Naive B cell (primary cell): ENCODE measurements around the gene SGSM2. TPM values are rescaled to one million over a fixed set of nuclear protein-coding genes. Genes with fewer than 3 reads are reported as not detected.
A peak's percentile ranks its signal among the peaks of the same experiment; 100 is the strongest.

Experiments used
- ATAC-seq, 2 donors: fragments of 150-1000 bp; cut with Tn5 transposase; 2 replicates each; pipeline ENCODE4 v1.10.0; 2021; ENCODE audit warnings: low read depth in 2 of 2, mild to moderate bottlenecking in 2 of 2, moderate library complexity in 2 of 2
- DNase-seq: peaks from one replicate; pipeline ENCODE4 v3.0.0; 2022
- H3K27ac Mint-ChIP-seq, 6 donors: one replicate each; pipeline ENCODE4 v1.8.0; 2020 to 2022; ENCODE audit warnings: mild to moderate bottlenecking in 6 of 6, mixed read lengths in 6 of 6, moderate library complexity in 5 of 6, inconsistent platforms in 2 of 6
- H3K27me3 Mint-ChIP-seq, 3 donors: one replicate each; pipeline ENCODE4 v1.8.0; 2021 to 2022; ENCODE audit warnings: mixed read lengths in 3 of 3, mild to moderate bottlenecking in 1 of 3
- H3K36me3 Mint-ChIP-seq, 2 donors: one replicate each; pipeline ENCODE4 v1.8.0; 2020 to 2022; ENCODE audit warnings: mixed read lengths in 2 of 2, inconsistent platforms in 1 of 2, mild to moderate bottlenecking in 1 of 2
- H3K4me1 Mint-ChIP-seq, 3 donors: one replicate each; pipeline ENCODE4 v1.8.0; 2020 to 2022; ENCODE audit warnings: mixed read lengths in 3 of 3, inconsistent platforms in 1 of 3, mild to moderate bottlenecking in 1 of 3, moderate library complexity in 1 of 3
- H3K4me3 Mint-ChIP-seq, 8 donors: one replicate each; pipeline ENCODE4 v1.8.0; 2020 to 2022; ENCODE audit warnings: mild to moderate bottlenecking in 8 of 8, mixed read lengths in 8 of 8, moderate library complexity in 8 of 8, inconsistent platforms in 2 of 8
- H3K9me3 Mint-ChIP-seq, 7 donors: one replicate each; pipeline ENCODE4 v1.8.0; 2020 to 2022; ENCODE audit warnings: mixed read lengths in 7 of 7, mild to moderate bottlenecking in 5 of 7, inconsistent platforms in 2 of 7, moderate library complexity in 1 of 7
- polyA plus RNA-seq, 6 donors: library from polyadenylated mRNA; unstranded; fragments of 300-500 nt; fragmentation: Illumina TruSeq; gene quantifications; one replicate each; pipeline ENCODE4 v1.2.3, GENCODE V29; 2021; ENCODE audit warnings: low read depth in 6 of 6

Gene SGSM2
- polyA plus RNA-seq, 6 donors from 2014 or later = 2.8 to 14.3 (median 4.4) TPM

- DNase-seq (no peak), ATAC-seq (no peak)
- H3K4me3 Mint-ChIP-seq = no peak overlapping the region
- H3K4me1 Mint-ChIP-seq = peaks cover 0 to 2% (median 0%) of the 10 kb centered on the region in 3 donors
- H3K27me3 Mint-ChIP-seq = no peaks in the 10 kb centered on the region
- no peaks in the 10 kb centered on the region for H3K9me3 Mint-ChIP-seq
- peaks cover 0 to 19% of the 10 kb centered on the region in 2 donors for H3K36me3 Mint-ChIP-seq
- peak overlapping the region in 2 of 6 donors; percentile 65 to 67 for H3K27ac Mint-ChIP-seq
Measured at GRCh38 chr17:2421315-2422147, 84.2 kb downstream of the SGSM2 start.

DNA sequence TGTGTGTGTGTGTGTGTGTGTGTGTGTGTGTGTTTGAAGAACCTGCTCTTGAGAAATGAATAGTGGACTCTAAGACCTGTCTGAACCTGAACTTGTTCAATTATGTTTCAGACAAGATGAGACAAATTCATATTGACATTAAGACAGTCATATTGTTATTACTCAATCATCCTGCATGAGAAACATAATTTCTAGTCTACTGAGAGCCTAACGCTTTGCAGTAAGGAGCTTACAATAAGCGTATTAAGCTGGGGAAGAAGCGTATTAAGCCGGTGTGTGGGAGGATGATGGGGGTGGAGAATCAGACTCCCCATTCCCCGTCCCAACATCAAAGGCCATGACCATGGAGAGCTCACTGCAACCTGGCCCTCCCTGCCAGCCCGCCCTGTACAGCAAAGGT, 86.0 kb downstream of the SGSM2 start:
- ATAC-seq = no peak
- Mint-ChIP-seq H3K4me1 (peaks cover 0 to 7% (median 2%) of the 10 kb centered on the region in 3 donors), H3K36me3 (peaks cover 0 to 19% of the 10 kb centered on the region in 2 donors), H3K27ac (no peak overlapping the region), H3K4me3 (no peak overlapping the region), H3K27me3 (no peaks in the 10 kb centered on the region), H3K9me3 (no peaks in the 10 kb centered on the region)
- no peak for DNase-seq

DNA sequence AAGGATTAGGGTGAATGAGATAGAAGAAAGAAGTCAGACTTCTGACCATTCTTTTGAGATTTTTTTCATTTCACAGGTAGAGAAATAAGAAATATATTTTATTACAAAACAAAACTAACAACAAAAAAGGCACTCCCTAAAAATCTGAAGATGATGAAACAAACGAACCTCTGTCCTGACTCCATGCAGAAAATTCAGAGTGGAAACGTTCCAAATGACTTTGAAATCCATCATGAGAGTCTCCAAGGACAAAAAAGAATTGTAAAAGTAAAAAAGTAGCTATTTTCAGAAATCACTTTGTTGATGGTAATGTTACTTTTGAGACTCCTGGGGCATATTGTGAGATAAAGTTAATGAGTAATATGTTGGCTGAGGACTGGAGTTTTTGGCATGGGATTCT, 89.9 kb downstream of the SGSM2 start:
- H3K27me3 Mint-ChIP-seq = no peaks in the 10 kb centered on the region
- H3K36me3 Mint-ChIP-seq = peaks cover 0 to 10% of the 10 kb centered on the region in 2 donors
- ATAC-seq (no peak), DNase-seq (no peak)
- peaks cover 0 to 7% (median 0%) of the 10 kb centered on the region in 3 donors for H3K4me1 Mint-ChIP-seq
- H3K4me3 Mint-ChIP-seq = no peak overlapping the region
- H3K27ac Mint-ChIP-seq = peak overlapping the region in 1 of 6 donors; percentile 42
- no peaks in the 10 kb centered on the region for H3K9me3 Mint-ChIP-seq

DNA sequence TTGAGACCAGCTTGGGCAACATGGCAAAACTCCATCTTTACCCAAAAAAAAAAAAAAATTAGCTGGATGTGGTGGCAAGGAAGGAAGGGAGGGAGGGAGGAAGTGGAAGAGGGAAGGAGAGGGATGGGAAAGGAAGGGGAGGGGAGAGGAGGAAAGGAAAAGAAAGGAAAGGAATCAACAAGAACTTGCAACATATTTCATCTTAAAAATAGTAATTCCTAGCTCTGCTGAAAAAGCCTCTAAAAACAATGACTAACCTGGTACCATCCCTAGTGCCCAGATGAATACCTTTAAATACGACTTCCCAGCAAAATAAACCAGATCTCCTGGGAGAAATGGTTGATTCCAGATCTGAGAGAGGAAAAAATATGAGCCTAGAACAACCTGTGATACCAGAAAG, 90.6 kb downstream of the SGSM2 start:
- peak overlapping the region in 1 of 8 donors; percentile 52 for H3K4me3 Mint-ChIP-seq
- H3K9me3 Mint-ChIP-seq = no peaks in the 10 kb centered on the region
- DNase-seq (no peak), ATAC-seq (no peak)
- H3K36me3 Mint-ChIP-seq = peaks cover 6 to 14% of the 10 kb centered on the region in 2 donors
- H3K27me3 Mint-ChIP-seq = no peaks in the 10 kb centered on the region
- H3K27ac Mint-ChIP-seq = peak overlapping the region in 2 of 6 donors; percentile 42 to 81
- H3K4me1 Mint-ChIP-seq = peaks cover 0 to 9% (median 3%) of the 10 kb centered on the region in 3 donors

Other genes starting within 250 kb of the SGSM2 start
- 1 to 10 TPM in 5 of 6 donors, under 1 TPM in 1; 0.23 to 5.3 (median 2.6) TPM for gene SMG6, start 33.7 kb upstream of the SGSM2 start, polyA plus RNA-seq
- 10 to 100 TPM in 1 of 6 donors, 1 to 10 TPM in 5; 3.0 to 23.5 (median 8.5) TPM for gene SRR, start 33.6 kb upstream of the SGSM2 start, polyA plus RNA-seq
- gene TSR1, start 1.0 kb upstream of the SGSM2 start, polyA plus RNA-seq = 10 to 100 TPM; 12.5 to 19.5 (median 14.3) TPM
- 1 to 10 TPM in 2 of 6 donors, under 1 TPM in 4; 0.60 to 1.3 (median 0.90) TPM for gene MNT, start 63.6 kb downstream of the SGSM2 start, polyA plus RNA-seq
- 10 to 100 TPM; 11.9 to 34.3 (median 20.8) TPM for gene METTL16, start 174.4 kb downstream of the SGSM2 start, polyA plus RNA-seq